HCT116 (cell line): ENCODE measurements around the gene ZNF516. TPM values are rescaled to one million over a fixed set of nuclear protein-coding genes. Genes with fewer than 3 reads are reported as not detected.

Source experiments
- ATAC-seq: fragments of 200-7000 bp; cut with Tn5 transposase; 2 replicates; pipeline ENCODE4 v1.9.1; 2020; ENCODE audit warnings: mild to moderate bottlenecking, moderate library complexity
- BruUV-seq: library from RNA; stranded (reverse); fragments of 400-500 nt; replicated peaks from 2 replicates; lab custom pipeline; 2021; lab: Mats Ljungman, UMichigan
- CTCF ChIA-PET: fragments of 300-600 bp; sonication (Branson Sonifier 250); formaldehyde crosslinking; loops from one replicate; lab custom pipeline; 2021; ENCODE audit warnings: antibody characterized with exemption; lab: Charles Lee
- POLR2A ChIA-PET: fragments of 300-600, 350-600 bp; sonication (Branson Sonifier 250); formaldehyde crosslinking; loops from one replicate; lab custom pipeline; 2021; ENCODE audit warnings: antibody characterized with exemption; lab: Charles Lee
- RAD21 ChIA-PET, 2 experiments: fragments of 300-600 bp; sonication (Branson Sonifier 250); formaldehyde crosslinking; loops; one replicate each; lab custom pipeline; 2023; ENCODE audit warnings: low total read pairs in 2 of 2; ENCODE audit not compliant: uncharacterized antibody in 2 of 2, unreplicated experiment in 2 of 2, low non-redundant PET in 1 of 2; lab: Charles Lee
- DNase-seq: peaks from one replicate; pipeline ENCODE4 v3.0.0-alpha.2; 2010; ENCODE audit warnings: low read depth, low spot score
- H2AFZ ChIP-seq: fragments of 200-600 bp; shearing (Covaris generic), sonication (generic); 2 replicates; pipeline ENCODE4 v1.6.1; 2017; ENCODE audit warnings: low read depth, mixed run types, mixed read lengths, antibody characterized with exemption, low read length; ENCODE audit not compliant: poor library complexity, severe bottlenecking
- H3K27ac ChIP-seq: 2 replicates; pipeline ENCODE4 v1.5.1; 2012; ENCODE audit warnings: low read depth, low read length
- H3K27me3 ChIP-seq: fragments of 200-600 bp; sonication (generic); 2 replicates; pipeline ENCODE4 v1.6.1; 2016; ENCODE audit warnings: mixed run types, low read length, mixed read lengths; ENCODE audit not compliant: insufficient read depth
- H3K36me3 ChIP-seq, 2 experiments: fragments of 200-500 bp in 1 of 2; fragments of 200-600 bp in 1 of 2; sonication (Bioruptor generic) in 1 of 2; sonication (generic) in 1 of 2; 2 replicates each; pipeline versions ENCODE4 v1.5.1 to v1.6.1; 2014 to 2016; ENCODE audit warnings: low read length in 2 of 2, inconsistent platforms in 1 of 2, mixed read lengths in 1 of 2, mixed run types in 1 of 2; ENCODE audit not compliant: insufficient read depth in 2 of 2, control insufficient read depth in 1 of 2
- H3K4me1 ChIP-seq, 2 experiments: fragments of 200-600 bp in 1 of 2; sonication (generic) in 1 of 2; 2 replicates each; pipeline versions ENCODE4 v1.5.1 to v1.6.1; 2012 to 2017; ENCODE audit warnings: low read length in 2 of 2, inconsistent platforms in 1 of 2, mild to moderate bottlenecking in 1 of 2, mixed read lengths in 1 of 2, mixed run types in 1 of 2, moderate library complexity in 1 of 2; ENCODE audit not compliant: insufficient read depth in 2 of 2, control insufficient read depth in 1 of 2
- H3K4me2 ChIP-seq: fragments of 200-600 bp; sonication (generic); 2 replicates; pipeline ENCODE4 v1.6.1; 2017; ENCODE audit warnings: mixed run types, low read length, mixed read lengths
- H3K4me3 ChIP-seq, 2 experiments: fragments of 200-600 bp in 1 of 2; sonication (generic) in 1 of 2; replicated peaks in 1 of 2; 2 replicates each; pipeline ENCODE4 v1.5.1; 2011 to 2016; ENCODE audit warnings: low read length in 2 of 2, control low read depth in 1 of 2, low read depth in 1 of 2, mild to moderate bottlenecking in 1 of 2, mixed read lengths in 1 of 2, mixed run types in 1 of 2
- H3K79me2 ChIP-seq: fragments of 200-600 bp; sonication (generic); 2 replicates; pipeline ENCODE4 v1.6.1; 2017; ENCODE audit warnings: mild to moderate bottlenecking, mixed run types, low read length, moderate library complexity, mixed read lengths; ENCODE audit not compliant: insufficient read depth
- H3K9ac ChIP-seq: fragments of 200-600 bp; sonication (generic); 2 replicates; pipeline ENCODE4 v1.6.1; 2016; ENCODE audit warnings: low read length, mixed read lengths
- H3K9me2 ChIP-seq: fragments of 200-600 bp; sonication (generic), shearing (Covaris generic); 2 replicates; pipeline ENCODE4 v1.6.1; 2017; ENCODE audit warnings: mixed run types, mild to moderate bottlenecking, moderate library complexity; ENCODE audit not compliant: insufficient read depth
- H3K9me3 ChIP-seq, 2 experiments: fragments of 200-500 bp in 1 of 2; fragments of 200-600 bp in 1 of 2; sonication (Bioruptor generic) in 1 of 2; sonication (generic) in 1 of 2; 2 replicates each; pipeline ENCODE4 v1.6.1; 2014 to 2017; ENCODE audit warnings: low read length in 2 of 2, mixed read lengths in 2 of 2, inconsistent platforms in 1 of 2, low read depth in 1 of 2, mild to moderate bottlenecking in 1 of 2, mixed run types in 1 of 2, moderate library complexity in 1 of 2; ENCODE audit not compliant: control insufficient read depth in 1 of 2, insufficient read depth in 1 of 2
- H4K20me1 ChIP-seq: fragments of 200-600 bp; sonication (generic), shearing (Covaris generic); 2 replicates; pipeline ENCODE4 v1.6.1; 2017; ENCODE audit warnings: mixed run types, mild to moderate bottlenecking, moderate library complexity; ENCODE audit not compliant: insufficient read depth
- CBX3 ChIP-seq: IDR thresholded peaks from 2 replicates; pipeline ENCODE4 v1.6.1; 2012; ENCODE audit warnings: low read depth
- ELF1 ChIP-seq: IDR thresholded peaks from 2 replicates; pipeline ENCODE4 v1.6.1; 2012; ENCODE audit warnings: low read depth, borderline replicate concordance
- FOSL1 ChIP-seq: IDR thresholded peaks from 2 replicates; pipeline ENCODE4 v1.6.1; 2012; ENCODE audit warnings: low read depth
- JUND ChIP-seq: IDR thresholded peaks from 2 replicates; pipeline ENCODE4 v1.6.1; 2012
- POLR2AphosphoS5 ChIP-seq: IDR thresholded peaks from 2 replicates; pipeline ENCODE4 v1.6.1; 2011; ENCODE audit warnings: mild to moderate bottlenecking, low read depth, low read length, moderate library complexity
- RAD21 ChIP-seq: IDR thresholded peaks from 2 replicates; pipeline ENCODE4 v1.6.1; 2012; ENCODE audit warnings: low read depth, mild to moderate bottlenecking
- SIN3A ChIP-seq: IDR thresholded peaks from 2 replicates; pipeline ENCODE4 v1.6.1; 2012; ENCODE audit warnings: low read depth
- YY1 ChIP-seq: IDR thresholded peaks from 2 replicates; pipeline ENCODE4 v1.6.1; 2011; ENCODE audit warnings: low read length, low read depth, moderate library complexity, mild to moderate bottlenecking; ENCODE audit not compliant: insufficient replicate concordance; ENCODE audit errors: extremely low read depth
- intact Hi-C: fragments of 100-400 bp; cut with micrococcal nuclease; formaldehyde crosslinking; loops from 2 replicates; pipeline ENCODE4 v1.10.0; 2022
- total RNA-seq: library from RNA; stranded (reverse); gene quantifications from one replicate; pipeline ENCODE4 v1.2.1, GENCODE V29; 2021; ENCODE audit not compliant: unreplicated experiment

Gene ZNF516
- total RNA-seq, 1 experiment from 2014 or later, result 32.0 TPM

DNA sequence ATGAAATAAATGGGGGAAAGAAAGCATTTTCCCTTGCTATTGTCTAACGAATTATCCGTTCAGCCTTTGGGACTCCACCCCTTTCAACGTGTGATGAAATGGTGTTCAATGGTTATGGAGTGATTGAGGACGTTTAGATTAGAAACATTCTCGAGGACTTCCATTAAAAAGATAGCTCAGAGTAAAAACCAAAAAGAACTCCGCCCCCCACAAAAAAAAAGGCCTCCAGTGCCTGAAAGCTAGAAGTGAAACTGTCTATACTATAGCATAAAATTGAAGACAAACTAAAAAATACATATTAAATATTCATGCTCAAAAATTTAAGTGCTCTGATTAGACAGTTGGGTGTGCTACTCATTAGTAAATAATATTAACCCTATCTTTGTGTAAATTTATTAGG is 3.0 kb upstream of the ZNF516 start:
- H3K4me1 ChIP-seq, result peaks cover 0 to 21% of the 10 kb centered on the region in 2 experiments; a peak in 2 of 4 replicates
- DNase-seq, result no peak
- H4K20me1 ChIP-seq, result no peaks in the 10 kb centered on the region
- no peak overlapping the region for H3K4me2 ChIP-seq
- H3K4me3 ChIP-seq, result no peak overlapping the region
- no peaks in the 10 kb centered on the region for H3K36me3 ChIP-seq
- no peak overlapping the region for H3K27ac ChIP-seq
- no TSS peak for BruUV-seq
- no peaks in the 10 kb centered on the region for H3K9me3 ChIP-seq
- POLR2A ChIA-PET, result no interaction called here
- no peak for ATAC-seq
- CTCF ChIA-PET, result no interaction called here
- H3K79me2 ChIP-seq, result no peaks in the 10 kb centered on the region
- no peak overlapping the region for H3K9ac ChIP-seq
- no peak overlapping the region for H2AFZ ChIP-seq
- intact Hi-C loops, result loop anchor here (5.0 to 10.0 kb wide), 3 partner anchors 59 to 307 kb away; no protein-coding TSS in a partner anchor
- H3K27me3 ChIP-seq, result no peaks in the 10 kb centered on the region
- TF ChIP-seq CBX3 (no peak), YY1 (no peak), ELF1 (no peak)
- RAD21 ChIA-PET, result no interaction called here
- no peaks in the 10 kb centered on the region for H3K9me2 ChIP-seq

DNA sequence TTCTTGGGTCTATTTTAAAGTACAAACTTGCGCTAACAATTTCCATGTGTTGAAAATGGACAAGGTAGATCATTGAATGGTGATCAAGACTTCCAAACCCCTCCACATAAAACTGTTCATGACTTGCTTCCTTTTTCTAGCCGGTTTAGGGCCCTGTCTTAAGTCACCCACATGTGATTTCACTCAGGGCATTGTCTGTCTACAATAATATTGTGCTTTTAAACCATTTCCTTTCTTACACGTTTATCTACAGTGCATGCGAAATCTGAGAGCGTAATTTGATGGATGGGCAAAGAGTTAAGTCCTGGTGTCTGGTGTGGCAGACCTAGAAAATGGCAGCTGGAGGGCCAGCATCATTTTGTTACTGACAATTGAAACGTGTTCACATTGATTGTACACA is 2.0 kb upstream of the ZNF516 start:
- Histone ChIP-seq H3K4me3 (0 out of 4 replicates have a peak overlapping the region, but pooled peaks of 1 of the 2 experiments have one; percentile 73), H2AFZ (peak overlapping the region; percentile 10), H3K4me2 (peak overlapping the region; percentile 98; the same call in 1 of the 2 replicates), H3K36me3 (no peaks in the 10 kb centered on the region), H3K9me2 (no peaks in the 10 kb centered on the region), H3K27me3 (no peaks in the 10 kb centered on the region), H3K79me2 (peaks cover under 1% of the 10 kb centered on the region; the same call in 1 of the 2 replicates), H3K27ac (no peak overlapping the region), H4K20me1 (no peaks in the 10 kb centered on the region), H3K4me1 (peaks cover 0 to 28% of the 10 kb centered on the region in 2 experiments; a peak in 2 of 4 replicates), H3K9ac (no peak overlapping the region), H3K9me3 (no peaks in the 10 kb centered on the region)
- TF ChIP-seq JUND, result no peak
- TF ChIP-seq SIN3A, result no peak
- TF ChIP-seq CBX3, result no peak
- no peak for TF ChIP-seq FOSL1
- TF ChIP-seq RAD21, result no peak
- TF ChIP-seq POLR2AphosphoS5, result no peak
- intact Hi-C loops, result loop anchor here (5.0 to 10.0 kb wide), 3 partner anchors 60 to 308 kb away; no protein-coding TSS in a partner anchor
- ChIA-PET CTCF (no interaction called here), POLR2A (no interaction called here), RAD21 (no interaction called here)
- DNase-seq (no peak), ATAC-seq (no peak)
- BruUV-seq, result no TSS peak
